NOMO-1 (cell line): ENCODE data around the gene ZBED3.
"Not testable (repeated sequence)": the region's sequence is repeated elsewhere in the genome, so short reads cannot be mapped to it uniquely, and the experiment has no call there.

Source experiments
- DNase-seq, 2 experiments: peaks; one replicate each; lab custom pipeline; 2025; ENCODE audit not compliant: unreplicated experiment in 2 of 2; lab: John Stamatoyannopoulos, UW

ZBED3 gene

GRCh38 chr5:77086689-77087483, at the start of gene ZBED3:
Gene ZBED3, minus strand, starts transcription at chr5:77087285. Its CDS starts 9,407 bp downstream, at chr5:77077878.
- DNase-seq = peak; percentile 55 to 60

DNA sequence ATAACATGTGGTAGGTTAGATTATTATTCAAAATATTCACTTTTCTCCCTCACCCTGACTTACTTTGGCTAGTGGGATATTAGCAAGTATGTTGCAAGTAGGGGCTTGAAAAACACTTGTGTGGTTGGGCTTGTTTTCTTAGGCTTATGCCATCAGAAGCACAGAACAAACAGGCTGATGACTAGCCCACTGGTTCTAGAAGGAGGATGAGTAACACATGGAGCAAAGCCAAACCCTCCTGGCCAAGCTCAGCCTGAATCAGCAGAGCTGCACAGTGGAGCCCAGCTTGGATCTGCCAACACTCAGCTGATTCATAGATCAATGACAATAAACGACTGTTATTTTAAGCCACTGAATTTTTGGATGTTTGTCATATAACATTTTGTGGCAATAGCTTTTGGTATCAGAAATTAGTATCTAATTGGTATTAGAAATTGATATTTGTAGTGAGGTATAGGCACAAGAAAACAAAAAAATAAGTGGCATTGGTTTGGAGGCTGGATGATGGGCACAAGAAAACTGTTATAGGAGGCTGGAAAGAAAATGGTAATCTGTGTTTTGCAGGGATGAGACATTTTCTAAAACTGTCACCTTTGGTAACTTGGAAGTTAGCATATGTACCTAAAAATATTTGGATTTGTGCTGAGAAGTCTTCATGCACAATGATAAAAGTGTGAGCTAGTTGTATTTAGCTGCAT, 46.1 kb upstream of the ZBED3 start:
- no peak for DNase-seq

- DNase-seq = no peak
These were observed 44.3 kb upstream of the ZBED3 start for GRCh38 chr5:77131361-77131760.

- DNase-seq = peak in 1 of 2 experiments; percentile 33
These were observed 42.4 kb upstream of the ZBED3 start for GRCh38 chr5:77129391-77129990.

DNA sequence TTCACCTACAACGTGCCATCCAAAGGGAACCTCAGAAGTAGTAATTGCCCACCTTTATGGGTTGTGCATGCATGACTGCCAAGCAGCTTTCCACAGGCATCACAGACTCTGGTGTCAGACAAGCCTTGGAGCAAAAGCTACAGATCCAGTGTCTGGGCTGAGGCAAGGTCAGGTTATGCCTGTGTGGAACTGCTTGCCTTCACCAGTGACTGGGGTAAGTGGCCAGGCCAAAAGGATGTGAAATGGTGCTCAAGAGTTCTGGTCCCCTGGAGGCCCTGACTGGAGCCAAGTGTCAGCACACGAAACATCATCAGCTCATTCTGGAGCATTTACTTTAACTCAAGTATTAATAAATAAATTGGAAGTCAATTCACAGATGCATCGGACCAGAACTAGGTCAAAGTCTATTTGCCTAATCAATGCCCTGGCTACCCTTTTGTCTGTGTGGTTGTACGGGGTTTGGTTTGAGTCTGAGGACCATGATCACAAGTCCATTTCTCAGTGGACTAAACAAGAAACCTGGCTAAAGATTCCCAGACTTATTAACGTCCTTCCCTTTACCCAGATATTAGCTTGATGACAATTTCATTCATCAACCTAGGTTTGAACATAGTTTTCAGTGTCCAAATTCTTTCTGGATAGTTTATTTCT, 41.5 kb upstream of the ZBED3 start:
- no peak for DNase-seq

DNA sequence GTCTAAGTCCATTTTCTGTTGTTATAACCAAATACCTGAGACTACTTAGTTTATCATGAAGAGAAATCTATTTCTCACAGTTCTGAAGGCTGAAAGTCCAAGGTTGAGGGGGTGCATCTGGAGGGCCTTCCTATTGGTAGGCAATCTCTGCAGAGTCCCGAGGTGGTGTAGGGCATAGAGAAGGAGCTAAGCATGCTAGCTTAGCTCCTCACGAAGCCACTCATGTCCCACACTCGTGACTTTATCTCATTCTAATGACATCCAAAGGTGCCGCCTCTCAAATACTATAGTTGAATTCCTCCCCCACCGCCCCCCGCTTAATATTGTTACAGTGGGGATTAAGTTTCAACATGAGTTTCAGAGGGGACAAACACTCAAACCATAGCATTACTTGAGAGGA, 36.0 kb upstream of the ZBED3 start:
- DNase-seq = no peak

GRCh38 chr5:77120706-77121105, 33.6 kb upstream of the ZBED3 start:
- no peak for DNase-seq

- DNase-seq = no peak
These were observed 33.0 kb upstream of the ZBED3 start for GRCh38 chr5:77120086-77120485.

DNA sequence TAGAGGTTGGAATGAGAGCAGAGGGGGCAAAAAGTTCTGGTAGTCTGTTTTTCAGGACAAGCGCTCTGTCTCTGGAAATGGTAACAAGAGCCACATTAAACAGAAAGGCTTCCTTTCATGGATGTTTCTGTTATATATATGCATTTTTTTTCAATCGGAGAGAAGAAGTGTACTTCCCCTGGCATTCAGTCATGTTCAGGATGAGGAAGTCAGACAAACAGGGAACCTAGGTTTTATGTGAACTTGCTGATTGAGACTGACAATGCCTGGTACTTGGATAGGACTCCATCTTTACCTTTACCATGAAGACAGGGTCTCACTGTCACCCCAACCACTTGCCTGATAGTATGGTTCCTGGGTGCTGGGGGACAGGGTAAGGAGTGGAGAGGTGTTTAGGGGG, 30.1 kb upstream of the ZBED3 start:
- DNase-seq = peak in 1 of 2 experiments; percentile 39

DNA sequence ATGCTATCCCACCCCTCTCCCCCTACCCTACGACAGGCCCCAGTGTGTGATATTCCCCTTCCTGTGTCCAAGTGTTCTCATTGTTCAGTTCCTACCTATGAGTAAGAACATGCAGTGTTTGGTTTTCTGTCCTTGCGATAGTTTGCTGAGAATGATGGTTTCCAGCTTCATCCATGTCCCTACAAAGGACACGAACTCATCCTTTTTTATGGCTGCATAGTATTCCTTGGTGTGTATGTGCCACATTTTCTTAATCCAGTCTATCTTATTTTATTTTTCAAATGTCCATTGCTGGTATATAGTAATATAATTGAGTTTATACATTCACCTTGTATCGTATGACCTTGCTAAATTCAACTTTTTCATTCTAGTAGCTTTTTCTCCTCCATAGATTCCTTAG, 19.9 kb upstream of the ZBED3 start:
- DNase-seq = not testable (repeated sequence)

DNA sequence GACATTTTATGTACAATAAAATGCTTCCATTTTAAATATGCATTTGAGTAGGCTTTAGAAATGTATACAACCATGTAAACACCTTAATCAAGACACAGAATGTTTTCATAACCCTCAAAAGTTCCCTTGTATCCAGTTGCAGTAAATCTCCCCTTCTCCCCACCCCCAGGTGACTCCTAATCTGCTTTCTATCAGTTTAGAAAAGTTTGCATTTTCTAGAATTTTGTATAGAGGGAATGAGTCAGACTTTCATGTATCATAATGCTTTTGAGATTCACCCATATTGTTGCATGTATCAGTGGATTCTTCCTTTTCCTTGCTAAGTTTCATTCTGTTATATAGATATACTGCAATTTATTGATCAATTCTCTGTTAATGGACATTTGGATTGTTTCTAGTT, 17.7 kb upstream of the ZBED3 start:
- DNase-seq = no peak

DNA sequence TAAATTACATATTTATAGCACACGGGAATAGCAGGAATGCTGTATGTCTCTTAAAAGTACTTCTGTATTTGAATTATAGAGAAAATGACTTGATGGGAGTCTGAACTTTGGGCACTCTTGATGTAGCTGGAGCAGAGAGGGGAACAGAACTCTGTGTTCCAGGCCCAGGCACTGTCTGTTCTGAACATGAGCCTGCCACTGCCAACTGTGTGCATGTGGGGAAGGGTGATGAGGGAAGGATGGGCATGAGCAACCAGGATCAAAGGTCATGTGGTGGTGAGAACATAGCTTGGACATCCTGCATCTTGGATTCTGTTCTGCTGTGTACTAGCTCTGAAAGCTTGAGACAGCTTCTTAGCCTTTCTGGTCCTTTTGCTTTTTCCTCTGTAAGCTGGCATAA, 16.4 kb upstream of the ZBED3 start:
- DNase-seq = no peak

DNA sequence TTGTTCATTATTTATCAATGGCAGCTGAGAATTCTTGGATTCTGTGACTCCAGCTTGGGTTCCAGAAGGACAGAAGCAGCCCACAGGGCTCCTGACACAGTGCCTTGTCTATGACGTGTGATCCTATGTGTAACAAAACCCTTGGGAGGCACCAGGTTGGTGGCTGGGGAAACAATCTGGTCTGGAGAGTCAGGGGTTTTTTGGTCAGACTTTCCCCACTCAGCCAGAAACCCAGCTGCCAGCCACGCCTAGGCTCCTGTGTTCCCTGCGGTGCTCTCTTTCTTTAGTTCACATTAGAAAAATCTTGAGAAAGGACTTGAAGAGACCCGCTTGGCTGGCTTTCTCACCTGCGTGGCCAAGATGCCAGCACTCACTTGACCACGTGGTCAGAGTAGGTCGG, 15.5 kb upstream of the ZBED3 start:
- DNase-seq = no peak

- no peak for DNase-seq
These were observed 14.2 kb upstream of the ZBED3 start for GRCh38 chr5:77101298-77101697.

GRCh38 chr5:77095189-77095588, 8.1 kb upstream of the ZBED3 start:
- no peak for DNase-seq

DNA sequence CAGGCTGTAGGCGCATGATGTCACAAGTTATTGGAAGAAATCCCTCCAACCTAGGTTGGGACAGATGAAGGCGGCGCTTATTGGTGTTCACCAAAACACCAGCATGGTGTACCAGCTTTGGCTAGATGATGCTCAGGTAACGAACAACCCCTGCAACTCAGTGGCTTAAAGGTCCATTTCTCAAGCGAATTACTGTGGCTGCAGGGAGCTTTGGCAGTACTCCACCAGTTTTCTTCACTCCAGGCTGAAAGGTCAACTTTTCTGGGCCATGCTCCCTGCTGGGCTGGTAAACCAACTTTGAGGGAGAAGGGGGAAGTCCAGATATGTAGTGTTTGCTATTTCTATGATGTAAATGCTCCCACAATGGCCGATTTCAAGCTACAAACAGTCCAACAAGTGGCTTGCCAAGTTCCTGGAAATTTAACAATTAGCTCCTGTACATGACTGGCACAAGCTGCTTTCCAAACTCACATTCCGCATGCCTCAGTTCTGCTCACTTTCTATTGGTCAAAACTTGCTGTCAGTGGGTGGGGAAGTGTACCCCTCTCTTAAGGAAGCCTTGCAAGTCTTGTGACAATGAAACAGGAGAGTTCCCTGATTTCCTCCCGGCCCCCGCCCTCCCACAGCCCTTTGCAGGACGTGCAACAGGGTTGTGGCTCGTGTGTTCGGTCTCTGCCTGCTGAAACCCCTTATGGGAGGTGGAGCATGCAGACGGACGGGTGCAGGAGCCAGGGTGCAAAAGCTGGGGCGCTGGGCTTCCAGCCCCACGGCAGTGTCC, 588 bp upstream of the ZBED3 start:
- no peak for DNase-seq

- DNase-seq = no peak
These were observed 757 bp downstream of the ZBED3 start for GRCh38 chr5:77086368-77086688.

GRCh38 chr5:77083088-77083487, 4.0 kb downstream of the ZBED3 start:
- DNase-seq = no peak

DNA sequence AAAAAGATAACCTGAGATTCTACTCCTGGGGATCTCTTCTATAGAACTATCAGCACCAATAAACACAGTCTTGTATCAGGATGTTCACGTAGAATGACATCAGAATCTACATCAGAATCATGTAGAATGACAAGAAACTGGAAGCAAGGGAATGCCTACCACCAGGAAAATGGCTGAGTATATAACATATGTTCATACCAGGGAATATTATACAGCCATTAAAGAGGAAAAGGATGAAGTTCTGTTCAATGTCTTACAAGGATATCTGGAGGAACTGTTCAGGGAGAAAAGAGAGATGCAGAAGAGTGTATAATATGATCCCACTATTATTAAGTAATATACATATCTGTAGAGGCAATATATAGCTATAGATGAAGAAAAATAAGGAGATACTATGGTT, 4.8 kb downstream of the ZBED3 start:
- DNase-seq = no peak

DNA sequence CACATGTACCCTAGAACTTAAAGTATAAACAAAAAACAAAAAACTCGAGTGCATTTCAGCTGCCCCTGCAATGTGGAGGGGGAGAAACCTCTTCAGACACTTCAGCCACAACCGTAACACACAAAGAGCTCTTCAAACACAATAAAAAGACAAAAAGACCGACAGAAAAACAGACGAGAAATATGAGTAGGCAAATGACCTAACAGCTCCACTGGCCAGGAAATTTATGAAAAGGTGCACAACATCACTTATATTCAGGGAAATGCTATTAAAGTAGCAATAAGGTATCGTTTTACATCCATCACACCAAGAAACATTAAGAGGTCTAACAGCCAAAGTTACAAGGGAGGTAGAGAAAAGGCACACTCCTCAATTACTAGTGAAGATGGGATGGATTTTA, 6.2 kb downstream of the ZBED3 start:
- no peak for DNase-seq

- DNase-seq = not testable (repeated sequence)
These were observed 6.6 kb downstream of the ZBED3 start for GRCh38 chr5:77080479-77080878.
